HCT116 (cell line): ENCODE data around the gene RASL12.

ENCODE experiments used
- EGR1 ChIP-seq: IDR thresholded peaks from 2 replicates; pipeline ENCODE4 v1.6.1; 2012; ENCODE audit warnings: low read depth
- POLR2A ChIP-seq: IDR thresholded peaks from 2 replicates; pipeline ENCODE4 v1.7.0; 2011; ENCODE audit warnings: borderline replicate concordance; ENCODE audit not compliant: insufficient read depth, insufficient read length; ENCODE audit errors: extremely low read depth
- POLR2AphosphoS5 ChIP-seq: IDR thresholded peaks from 2 replicates; pipeline ENCODE4 v1.6.1; 2011; ENCODE audit warnings: mild to moderate bottlenecking, low read depth, low read length, moderate library complexity
- RAD21 ChIP-seq: IDR thresholded peaks from 2 replicates; pipeline ENCODE4 v1.6.1; 2012; ENCODE audit warnings: low read depth, mild to moderate bottlenecking
- TCF7L2 ChIP-seq: IDR thresholded peaks from 2 replicates; pipeline ENCODE4 v1.7.0; 2011; ENCODE audit warnings: borderline replicate concordance, inconsistent platforms; ENCODE audit not compliant: insufficient read depth, insufficient read length; ENCODE audit errors: extremely low read depth
- TF ChIP-seq, protein P1 (sequence below), 3 experiments: fragments of 200-600 bp in 1 of 3; sonication (generic) in 1 of 3; IDR thresholded peaks in 2 of 3; conservative IDR thresholded peaks in 1 of 3; 2 replicates each; pipeline ENCODE4 v1.5.1; 2012 to 2017; ENCODE audit warnings: low read depth in 2 of 3, low read length in 2 of 3, antibody characterized with exemption in 1 of 3, borderline replicate concordance in 1 of 3, control low read depth in 1 of 3, mild to moderate bottlenecking in 1 of 3, mixed read lengths in 1 of 3, mixed run types in 1 of 3, moderate library complexity in 1 of 3; ENCODE audit not compliant: insufficient read depth in 1 of 3
- TF ChIP-seq, protein P2 (sequence below): IDR thresholded peaks from 2 replicates; pipeline ENCODE4 v1.6.1; 2012; ENCODE audit warnings: low read depth

DNA sequence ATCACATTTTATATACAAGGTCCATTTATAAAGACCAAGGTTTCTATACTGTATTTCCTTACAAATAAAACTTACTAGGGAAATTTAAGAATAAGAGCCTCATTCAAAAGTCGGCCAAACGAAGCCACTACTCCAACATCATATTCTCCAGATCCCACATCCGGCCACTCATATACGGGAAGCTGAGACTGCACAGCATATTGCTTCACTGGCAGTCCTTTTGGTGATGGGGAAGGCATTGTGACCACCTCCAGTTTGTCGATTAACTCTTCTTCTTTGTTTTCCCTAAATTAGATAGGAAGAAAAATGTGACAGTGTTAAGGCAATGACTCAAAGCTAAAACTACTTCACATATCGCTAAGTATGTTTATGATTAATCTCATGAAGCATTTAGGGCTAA, 41.0 kb downstream of the RASL12 start:
- TF ChIP-seq RAD21: no peak
- TF ChIP-seq, protein P1, sequence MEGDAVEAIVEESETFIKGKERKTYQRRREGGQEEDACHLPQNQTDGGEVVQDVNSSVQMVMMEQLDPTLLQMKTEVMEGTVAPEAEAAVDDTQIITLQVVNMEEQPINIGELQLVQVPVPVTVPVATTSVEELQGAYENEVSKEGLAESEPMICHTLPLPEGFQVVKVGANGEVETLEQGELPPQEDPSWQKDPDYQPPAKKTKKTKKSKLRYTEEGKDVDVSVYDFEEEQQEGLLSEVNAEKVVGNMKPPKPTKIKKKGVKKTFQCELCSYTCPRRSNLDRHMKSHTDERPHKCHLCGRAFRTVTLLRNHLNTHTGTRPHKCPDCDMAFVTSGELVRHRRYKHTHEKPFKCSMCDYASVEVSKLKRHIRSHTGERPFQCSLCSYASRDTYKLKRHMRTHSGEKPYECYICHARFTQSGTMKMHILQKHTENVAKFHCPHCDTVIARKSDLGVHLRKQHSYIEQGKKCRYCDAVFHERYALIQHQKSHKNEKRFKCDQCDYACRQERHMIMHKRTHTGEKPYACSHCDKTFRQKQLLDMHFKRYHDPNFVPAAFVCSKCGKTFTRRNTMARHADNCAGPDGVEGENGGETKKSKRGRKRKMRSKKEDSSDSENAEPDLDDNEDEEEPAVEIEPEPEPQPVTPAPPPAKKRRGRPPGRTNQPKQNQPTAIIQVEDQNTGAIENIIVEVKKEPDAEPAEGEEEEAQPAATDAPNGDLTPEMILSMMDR (IDR thresholded peaks at IDR 0.05 in 2 of 3, conservative IDR thresholded peaks at IDR 0.05 in 1 of 3; ENCODE audit: borderline replicate concordance in 1 of 3, insufficient read depth in 1 of 3, low read depth in 2 of 3, low read length in 2 of 3): no peak
- no peak for TF ChIP-seq EGR1
- TF ChIP-seq TCF7L2: no peak
- TF ChIP-seq POLR2A: no peak
- TF ChIP-seq, protein P2, sequence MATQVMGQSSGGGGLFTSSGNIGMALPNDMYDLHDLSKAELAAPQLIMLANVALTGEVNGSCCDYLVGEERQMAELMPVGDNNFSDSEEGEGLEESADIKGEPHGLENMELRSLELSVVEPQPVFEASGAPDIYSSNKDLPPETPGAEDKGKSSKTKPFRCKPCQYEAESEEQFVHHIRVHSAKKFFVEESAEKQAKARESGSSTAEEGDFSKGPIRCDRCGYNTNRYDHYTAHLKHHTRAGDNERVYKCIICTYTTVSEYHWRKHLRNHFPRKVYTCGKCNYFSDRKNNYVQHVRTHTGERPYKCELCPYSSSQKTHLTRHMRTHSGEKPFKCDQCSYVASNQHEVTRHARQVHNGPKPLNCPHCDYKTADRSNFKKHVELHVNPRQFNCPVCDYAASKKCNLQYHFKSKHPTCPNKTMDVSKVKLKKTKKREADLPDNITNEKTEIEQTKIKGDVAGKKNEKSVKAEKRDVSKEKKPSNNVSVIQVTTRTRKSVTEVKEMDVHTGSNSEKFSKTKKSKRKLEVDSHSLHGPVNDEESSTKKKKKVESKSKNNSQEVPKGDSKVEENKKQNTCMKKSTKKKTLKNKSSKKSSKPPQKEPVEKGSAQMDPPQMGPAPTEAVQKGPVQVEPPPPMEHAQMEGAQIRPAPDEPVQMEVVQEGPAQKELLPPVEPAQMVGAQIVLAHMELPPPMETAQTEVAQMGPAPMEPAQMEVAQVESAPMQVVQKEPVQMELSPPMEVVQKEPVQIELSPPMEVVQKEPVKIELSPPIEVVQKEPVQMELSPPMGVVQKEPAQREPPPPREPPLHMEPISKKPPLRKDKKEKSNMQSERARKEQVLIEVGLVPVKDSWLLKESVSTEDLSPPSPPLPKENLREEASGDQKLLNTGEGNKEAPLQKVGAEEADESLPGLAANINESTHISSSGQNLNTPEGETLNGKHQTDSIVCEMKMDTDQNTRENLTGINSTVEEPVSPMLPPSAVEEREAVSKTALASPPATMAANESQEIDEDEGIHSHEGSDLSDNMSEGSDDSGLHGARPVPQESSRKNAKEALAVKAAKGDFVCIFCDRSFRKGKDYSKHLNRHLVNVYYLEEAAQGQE: no peak
- TF ChIP-seq POLR2AphosphoS5: no peak
